ENCODE results near the gene CYSRT1.

GRCh38 chr9:137231372-137232039, 6.5 kb downstream of the CYSRT1 start:
- no peak for TF ChIP-seq CTCF (IDR thresholded peaks at IDR 0.05)
- no peak for TF ChIP-seq USF1 (IDR thresholded peaks at IDR 0.05; ENCODE audit: borderline replicate concordance, low read depth)
- TF ChIP-seq GABPA (IDR thresholded peaks at IDR 0.05; ENCODE audit: low read depth) = no peak
- no peak for TF ChIP-seq GATA2 (CRISPR knock-in tag; IDR thresholded peaks at IDR 0.05)
- no peak for TF ChIP-seq PBX3 (IDR thresholded peaks at IDR 0.05)
- TF ChIP-seq POLR2AphosphoS5 (IDR thresholded peaks at IDR 0.05; ENCODE audit: low read depth, low read length) = no peak
- TF ChIP-seq FOSL2 (IDR thresholded peaks at IDR 0.05; ENCODE audit: borderline replicate concordance, low read depth) = no peak
- no peak for TF ChIP-seq RAD21 (IDR thresholded peaks at IDR 0.05; ENCODE audit: low read length)
- no peak for TF ChIP-seq YY1 (IDR thresholded peaks at IDR 0.05; ENCODE audit: low read depth)
- no peak for TF ChIP-seq TEAD4 (IDR thresholded peaks at IDR 0.05; ENCODE audit: borderline replicate concordance, insufficient read depth)
- TF ChIP-seq RCOR1 (IDR thresholded peaks at IDR 0.05; ENCODE audit: low read length) = no peak
- no peak for TF ChIP-seq EP300 (IDR thresholded peaks at IDR 0.05; ENCODE audit: borderline replicate concordance in 1 of 2, low read depth in 1 of 2, low read length in 1 of 2)
- no peak for TF ChIP-seq MAX (IDR thresholded peaks at IDR 0.05; ENCODE audit: low read depth)
